ENCODE results near the gene SYCP3. TPM values are rescaled to one million over a fixed set of nuclear protein-coding genes. Genes with fewer than 3 reads are reported as not detected.

The SYCP3 gene
- 0.13 TPM in 1 of 2 replicates, not detected in the other for total RNA-seq

DNA sequence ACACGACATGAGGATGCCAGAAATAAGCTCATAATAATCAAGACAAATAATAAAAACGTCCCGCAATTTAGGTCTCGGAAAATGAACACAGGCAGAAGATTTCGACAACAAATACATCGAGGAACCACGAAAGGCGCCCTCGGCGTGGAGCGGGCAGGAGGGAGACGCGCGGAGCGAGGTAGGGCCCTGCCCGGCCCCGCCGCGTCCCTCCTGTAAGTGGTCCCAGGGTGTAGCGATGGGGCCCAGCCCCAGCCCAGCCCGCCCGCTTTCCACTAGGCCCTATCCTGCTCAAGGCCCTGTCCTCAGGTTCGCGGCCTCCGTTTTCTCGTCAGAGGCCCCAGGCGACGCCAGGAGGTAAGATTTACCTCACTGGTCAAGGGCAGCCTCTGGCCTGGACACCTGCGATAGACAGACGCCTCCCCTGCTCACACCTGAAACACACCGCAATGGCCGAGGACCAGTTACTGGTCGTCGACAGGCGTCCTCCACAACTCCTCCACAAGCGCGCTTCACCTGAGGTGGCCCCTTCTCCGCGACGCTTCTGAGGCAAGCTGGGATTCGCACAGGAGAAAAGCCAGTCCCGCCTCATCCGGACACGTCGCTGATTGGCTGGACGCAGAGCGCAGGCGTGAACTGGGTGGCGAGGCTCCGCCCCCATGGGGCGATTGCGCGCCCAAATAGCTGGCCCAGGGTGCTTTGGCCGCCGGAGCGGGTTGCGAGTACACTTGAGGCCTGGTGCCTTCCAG, at the start of gene SYCP3:
Gene SYCP3, minus strand, starts transcription at position 543 of the 746 bp plus-strand sequence. CDS start 1,527 bp downstream, outside the sequence.

DNA sequence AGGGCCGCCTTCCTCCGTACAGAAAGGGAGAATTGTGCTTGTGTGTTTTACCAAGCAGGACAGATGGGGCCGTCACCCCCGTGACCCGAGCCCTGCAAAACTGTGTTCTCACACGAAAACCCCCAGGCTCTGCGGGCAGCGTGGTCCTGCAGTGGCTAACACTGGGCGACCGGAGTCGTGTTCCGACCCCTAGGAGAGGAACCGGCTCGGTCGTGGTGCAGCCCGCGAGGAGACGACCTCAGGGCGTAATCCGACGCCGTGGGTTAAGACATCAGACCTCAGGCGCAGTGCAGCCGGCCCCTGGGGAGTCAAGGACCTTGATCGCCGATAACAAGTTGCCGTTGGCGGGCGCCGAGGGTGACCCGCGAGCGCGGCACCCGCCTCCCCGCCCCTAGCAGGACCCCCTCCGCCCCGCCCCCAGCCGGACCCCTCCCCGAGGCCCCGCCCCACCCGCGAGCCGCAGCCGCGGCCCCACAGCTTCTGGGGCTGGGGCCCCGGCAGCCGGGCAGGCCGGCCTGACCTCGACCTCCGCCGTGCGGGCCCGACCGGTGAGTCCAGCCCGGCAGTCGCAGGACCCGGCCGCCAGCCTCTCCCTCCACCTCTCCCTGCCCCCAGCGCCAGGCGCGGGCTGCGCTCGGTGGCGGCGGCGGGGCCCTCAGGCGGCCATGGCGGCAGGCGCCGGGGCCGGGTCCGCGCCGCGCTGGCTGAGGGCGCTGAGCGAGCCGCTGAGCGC, 41.9 kb downstream of the SYCP3 start, which contains the start of gene CHPT1:
Gene CHPT1, plus strand, starts transcription at position 444 of the 733 bp plus-strand sequence. Its CDS starts 222 bp downstream, at position 666.

Other genes with a start within 250 kb of the SYCP3 start
- gene MYBPC1, start 144.5 kb downstream of the SYCP3 start, total RNA-seq: not detected in 2 replicates
- 32.6 and 36.5 TPM in 2 replicates for gene CHPT1, start 41.8 kb downstream of the SYCP3 start, total RNA-seq
- 19.9 and 26.5 TPM in 2 replicates for gene GNPTAB, start 91.5 kb upstream of the SYCP3 start, total RNA-seq
- 25.9 and 30.6 TPM in 2 replicates for gene DRAM1, start 138.1 kb upstream of the SYCP3 start, total RNA-seq

Measured in mesangial cell (primary cell).